ENCODE measurements around the gene LAMA3.

The LAMA3 gene

GRCh38 chr18:23658285-23658684 lies 31.0 kb upstream of the LAMA3 start:
- no peak for TF ChIP-seq JUND (IDR thresholded peaks at IDR 0.05; ENCODE audit: low read depth)
- in situ Hi-C loops (cut with HindIII; ENCODE audit: low pct_unique_long_range_greater_than_20kb, low sequenced_read_pairs) = no loop called here
- no peak for DNase-seq (ENCODE audit: low read depth in 1 of 2, low spot score in 1 of 2)

DNA sequence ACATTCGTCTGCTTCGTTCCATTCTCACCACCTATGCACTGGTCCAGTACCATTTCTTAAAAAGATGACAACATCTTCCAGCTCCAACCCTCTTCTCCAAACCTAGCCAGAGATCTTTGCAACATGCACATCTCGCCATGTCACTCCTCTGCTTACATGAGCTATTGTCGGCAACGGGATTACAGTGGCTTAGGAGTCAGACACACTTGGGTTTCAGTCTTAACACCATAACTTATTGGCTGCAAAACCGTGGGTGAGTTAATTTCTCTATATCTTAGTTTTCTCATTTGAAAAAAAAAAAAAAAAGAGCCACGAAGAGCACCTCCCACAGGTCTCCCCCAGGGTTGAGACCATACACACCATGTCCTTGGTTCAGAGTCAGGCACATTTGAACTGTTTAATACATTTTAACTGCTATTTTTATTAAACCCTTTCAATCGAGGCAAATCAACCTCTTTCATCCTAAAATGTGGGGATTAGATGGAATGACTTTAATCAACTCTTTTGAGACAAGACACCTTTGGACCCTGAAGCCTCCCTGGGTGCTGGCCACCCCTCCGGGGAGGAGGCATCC lies 27.4 kb upstream of the LAMA3 start:
- in situ Hi-C loops (cut with HindIII; ENCODE audit: low pct_unique_long_range_greater_than_20kb, low sequenced_read_pairs) = no loop called here
- DNase-seq (ENCODE audit: low read depth in 1 of 2, low spot score in 1 of 2) = no peak
- TF ChIP-seq JUND (IDR thresholded peaks at IDR 0.05; ENCODE audit: low read depth) = no peak

DNA sequence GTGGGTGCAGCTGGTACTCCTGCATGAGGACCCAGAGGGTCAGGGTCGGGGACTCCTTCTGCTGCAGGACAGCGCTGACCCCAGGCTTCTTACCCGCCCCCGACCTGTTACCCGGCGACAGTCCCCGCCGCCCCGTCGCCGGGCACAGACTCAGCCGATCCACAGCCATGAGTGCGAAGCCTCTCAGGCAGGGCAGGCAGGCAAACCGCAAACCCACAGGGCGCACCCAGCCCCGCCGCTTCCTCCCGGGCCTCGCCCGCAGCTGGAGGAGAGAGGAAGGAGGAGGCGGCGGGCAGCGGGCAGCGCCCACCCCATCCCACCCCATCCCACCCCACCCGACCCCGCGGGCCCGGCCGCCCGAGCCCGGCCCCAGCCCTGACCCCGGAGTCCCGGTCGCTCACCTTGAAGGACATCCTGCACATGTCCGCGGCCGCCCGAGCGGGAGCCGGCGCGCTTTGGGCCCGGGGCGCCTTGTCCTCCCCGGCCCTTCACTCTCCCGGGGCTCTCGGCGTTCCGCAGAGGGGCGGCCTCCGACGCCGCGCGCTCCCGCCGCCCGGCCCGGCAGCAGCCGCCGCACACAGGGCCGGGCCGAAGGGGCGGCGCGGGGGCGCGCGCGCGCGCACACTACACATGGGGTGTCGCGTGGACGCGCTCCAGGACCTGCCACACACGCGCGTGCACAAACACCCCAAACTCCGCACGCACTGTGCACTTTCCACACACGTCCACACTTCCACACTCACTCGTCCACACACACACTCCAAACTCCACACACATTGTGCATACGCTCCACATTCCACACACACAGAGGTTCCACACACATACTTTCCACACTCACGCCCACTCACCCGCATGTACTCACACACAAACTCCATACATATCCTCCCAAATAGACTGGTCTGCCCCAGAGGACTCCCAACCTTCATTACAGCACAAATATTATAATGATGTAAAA lies 26.7 kb upstream of the LAMA3 start, which contains the start of gene ANKRD29:
TSS of gene ANKRD29 (minus strand) at position 603 of the 955 bp plus-strand sequence. CDS start at position 422, 181 bp downstream.
- TF ChIP-seq JUND (IDR thresholded peaks at IDR 0.05; ENCODE audit: low read depth) = no peak
- peak; percentile 61 to 62 for DNase-seq (ENCODE audit: low read depth in 1 of 2, low spot score in 1 of 2)
- in situ Hi-C loops (cut with HindIII; ENCODE audit: low pct_unique_long_range_greater_than_20kb, low sequenced_read_pairs) = no loop called here

- in situ Hi-C loops (cut with HindIII; ENCODE audit: low pct_unique_long_range_greater_than_20kb, low sequenced_read_pairs) = no loop called here
- TF ChIP-seq JUND (IDR thresholded peaks at IDR 0.05; ENCODE audit: low read depth) = no peak
- DNase-seq (ENCODE audit: low read depth in 1 of 2, low spot score in 1 of 2) = no peak
Measured at GRCh38 chr18:23664674-23665073, 24.6 kb upstream of the LAMA3 start.

DNA sequence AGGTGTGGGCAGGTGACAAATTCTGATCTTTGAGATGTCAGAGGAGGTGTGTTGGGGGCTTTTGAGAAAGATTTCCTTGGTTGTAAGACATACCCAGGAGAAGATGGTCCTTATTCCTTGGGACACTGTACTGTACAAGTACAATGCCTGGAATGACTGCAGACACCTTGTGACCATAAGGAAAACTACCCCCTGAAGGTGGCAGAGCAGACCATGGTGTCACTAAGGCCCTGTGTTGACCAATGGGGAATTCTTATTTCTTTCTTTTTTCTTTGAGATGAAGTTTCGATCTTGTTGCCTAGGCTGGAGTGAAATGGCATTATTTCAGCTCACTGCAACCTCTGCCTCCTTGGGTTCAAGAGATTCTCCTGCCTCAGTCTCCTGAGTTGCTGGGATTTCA lies 22.1 kb upstream of the LAMA3 start:
- no peak for TF ChIP-seq JUND (IDR thresholded peaks at IDR 0.05; ENCODE audit: low read depth)
- DNase-seq (ENCODE audit: low read depth in 1 of 2, low spot score in 1 of 2) = peak in 1 of 2 experiments; percentile 28
- in situ Hi-C loops (cut with HindIII; ENCODE audit: low pct_unique_long_range_greater_than_20kb, low sequenced_read_pairs) = no loop called here

DNA sequence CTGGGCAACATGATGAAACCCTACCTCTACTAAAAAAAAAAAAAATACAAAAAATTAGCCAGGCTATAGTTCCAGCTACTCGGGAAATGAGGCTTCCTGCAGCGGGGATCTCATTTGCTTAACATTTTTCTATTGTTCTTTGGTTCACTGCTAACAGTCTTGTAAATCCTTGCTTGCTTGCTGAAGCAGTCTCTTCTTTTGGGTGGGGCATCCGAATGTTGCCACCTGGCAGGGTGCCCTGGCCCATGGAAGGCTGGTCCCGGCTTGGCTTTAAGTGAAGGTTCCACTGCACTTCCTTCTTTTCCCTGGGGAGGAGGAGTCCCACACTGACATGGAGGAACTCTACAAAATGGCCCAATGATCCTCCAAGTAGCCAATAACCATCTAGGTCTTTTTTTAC lies 20.5 kb upstream of the LAMA3 start:
- DNase-seq (ENCODE audit: low read depth in 1 of 2, low spot score in 1 of 2) = no peak
- in situ Hi-C loops (cut with HindIII; ENCODE audit: low pct_unique_long_range_greater_than_20kb, low sequenced_read_pairs) = no loop called here
- no peak for TF ChIP-seq JUND (IDR thresholded peaks at IDR 0.05; ENCODE audit: low read depth)

DNA sequence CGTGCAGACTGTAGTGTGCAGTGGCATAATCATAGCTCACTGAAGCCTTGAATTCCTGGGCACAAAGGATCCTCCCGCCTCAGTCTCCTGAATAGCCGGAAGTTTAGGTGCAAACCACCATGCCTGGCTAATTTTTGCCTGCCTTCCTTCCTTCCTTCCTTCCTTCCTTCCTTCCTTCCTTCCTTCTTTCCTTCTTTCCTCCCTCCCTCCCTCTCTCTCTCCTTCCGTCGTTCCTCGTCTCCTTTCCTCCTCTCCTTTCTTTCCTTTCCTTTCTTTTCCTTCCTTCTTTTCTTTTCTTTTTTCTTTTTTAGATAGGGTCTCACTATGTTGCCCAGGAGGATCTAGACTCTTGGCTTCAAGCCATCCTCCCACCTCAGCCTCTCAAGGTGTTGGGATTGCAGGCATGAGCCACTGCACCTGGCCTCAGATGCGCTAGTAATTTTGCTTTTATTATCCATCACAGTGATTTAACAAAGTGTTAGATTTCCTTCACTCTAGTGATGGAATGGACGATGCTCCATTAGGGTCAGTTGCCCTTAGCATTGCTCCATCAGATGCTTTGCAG lies 20.0 kb upstream of the LAMA3 start:
- in situ Hi-C loops (cut with HindIII; ENCODE audit: low pct_unique_long_range_greater_than_20kb, low sequenced_read_pairs) = no loop called here
- TF ChIP-seq JUND (IDR thresholded peaks at IDR 0.05; ENCODE audit: low read depth) = no peak
- DNase-seq (ENCODE audit: low read depth in 1 of 2, low spot score in 1 of 2) = no peak

GRCh38 chr18:23669804-23670405 lies 19.3 kb upstream of the LAMA3 start:
- TF ChIP-seq JUND (IDR thresholded peaks at IDR 0.05; ENCODE audit: low read depth) = no peak
- in situ Hi-C loops (cut with HindIII; ENCODE audit: low pct_unique_long_range_greater_than_20kb, low sequenced_read_pairs) = no loop called here
- no peak for DNase-seq (ENCODE audit: low read depth in 1 of 2, low spot score in 1 of 2)

GRCh38 chr18:23671564-23671963 lies 17.7 kb upstream of the LAMA3 start:
- DNase-seq (ENCODE audit: low read depth in 1 of 2, low spot score in 1 of 2) = no peak
- no peak for TF ChIP-seq JUND (IDR thresholded peaks at IDR 0.05; ENCODE audit: low read depth)
- in situ Hi-C loops (cut with HindIII; ENCODE audit: low pct_unique_long_range_greater_than_20kb, low sequenced_read_pairs) = no loop called here

DNA sequence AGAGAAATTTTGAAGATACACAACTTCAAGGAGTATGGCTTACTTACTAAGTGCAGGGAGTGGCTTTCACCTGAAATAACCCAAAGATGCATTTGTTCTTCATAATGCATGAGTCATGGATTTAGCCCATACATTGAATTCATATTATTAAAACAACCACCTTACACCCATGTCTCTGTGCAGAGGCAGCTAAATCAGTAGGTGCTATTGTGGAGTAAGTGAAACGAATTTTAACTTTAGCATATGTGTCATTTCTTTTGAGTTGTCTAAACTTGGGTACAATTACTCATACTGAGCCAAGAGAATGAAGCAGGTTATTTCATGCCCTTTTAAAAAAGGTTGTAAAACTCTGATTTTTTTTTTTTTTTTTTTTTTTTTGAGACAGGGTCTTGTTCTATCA lies 15.5 kb upstream of the LAMA3 start:
- in situ Hi-C loops (cut with HindIII; ENCODE audit: low pct_unique_long_range_greater_than_20kb, low sequenced_read_pairs) = no loop called here

DNA sequence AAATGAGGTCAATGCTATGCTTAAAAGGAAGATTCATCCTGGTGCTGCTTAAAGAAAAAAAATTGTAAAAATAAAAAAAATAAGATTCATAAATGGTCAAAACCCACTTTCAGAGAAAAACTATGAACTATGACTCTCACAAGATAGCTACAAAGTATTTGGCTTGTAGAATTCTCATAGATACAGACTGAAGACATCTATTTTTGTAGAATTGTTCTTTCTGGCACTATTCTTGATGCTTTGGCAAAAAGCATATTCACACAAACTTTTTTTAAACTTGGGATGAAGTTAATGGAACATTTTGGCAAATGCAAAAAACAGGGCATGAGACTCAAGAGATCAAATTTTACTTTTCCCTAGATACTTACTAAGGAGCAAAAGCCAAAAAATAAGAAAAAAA lies 14.0 kb upstream of the LAMA3 start:
- TF ChIP-seq JUND (IDR thresholded peaks at IDR 0.05; ENCODE audit: low read depth) = no peak
- no peak for DNase-seq (ENCODE audit: low read depth in 1 of 2, low spot score in 1 of 2)
- in situ Hi-C loops (cut with HindIII; ENCODE audit: low pct_unique_long_range_greater_than_20kb, low sequenced_read_pairs) = no loop called here

More for the DNA sequence above, 15.5 kb upstream of the LAMA3 start:
- TF ChIP-seq JUND (IDR thresholded peaks at IDR 0.05; ENCODE audit: low read depth) = no peak
- DNase-seq (ENCODE audit: low read depth in 1 of 2, low spot score in 1 of 2) = no peak

GRCh38 chr18:23675896-23676295 lies 13.4 kb upstream of the LAMA3 start:
- in situ Hi-C loops (cut with HindIII; ENCODE audit: low pct_unique_long_range_greater_than_20kb, low sequenced_read_pairs) = no loop called here
- no peak for DNase-seq (ENCODE audit: low read depth in 1 of 2, low spot score in 1 of 2)
- TF ChIP-seq JUND (IDR thresholded peaks at IDR 0.05; ENCODE audit: low read depth) = no peak

DNA sequence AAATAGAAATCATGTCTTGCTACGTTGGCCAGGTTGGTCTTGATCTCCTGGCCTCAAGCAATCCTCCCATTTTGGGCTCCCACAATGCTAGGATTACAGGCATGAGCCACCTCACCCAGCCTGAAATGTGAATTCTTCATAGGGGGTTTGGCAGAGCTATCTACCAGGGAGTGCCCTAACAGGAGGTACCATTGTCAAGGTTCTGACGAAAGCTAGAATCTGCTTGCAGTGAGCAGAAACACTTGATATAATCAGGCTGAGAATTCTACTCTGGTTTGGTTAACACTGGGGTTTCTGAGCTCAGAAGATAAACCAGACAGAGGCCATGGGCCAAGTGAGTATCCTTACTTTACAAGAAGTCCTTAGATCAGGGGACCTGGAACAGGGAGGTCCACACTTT lies 7.2 kb upstream of the LAMA3 start:
- in situ Hi-C loops (cut with HindIII; ENCODE audit: low pct_unique_long_range_greater_than_20kb, low sequenced_read_pairs) = no loop called here
- no peak for DNase-seq (ENCODE audit: low read depth in 1 of 2, low spot score in 1 of 2)
- no peak for TF ChIP-seq JUND (IDR thresholded peaks at IDR 0.05; ENCODE audit: low read depth)

All from T47D (cell line).